GM19455 (cell line): ENCODE results near the gene TXNRD1.
A peak's percentile ranks its signal among the peaks of the same experiment; 100 is the strongest.
"Not testable (repeated sequence)": the region's sequence is repeated elsewhere in the genome, so short reads cannot be mapped to it uniquely, and the experiment has no call there.

ENCODE experiments used
- ATAC-seq: cut with Tn5 transposase; IDR thresholded peaks from one replicate; pipeline ENCODE4 v1.9.1; 2021; ENCODE audit not compliant: unreplicated experiment

The TXNRD1 gene

DNA sequence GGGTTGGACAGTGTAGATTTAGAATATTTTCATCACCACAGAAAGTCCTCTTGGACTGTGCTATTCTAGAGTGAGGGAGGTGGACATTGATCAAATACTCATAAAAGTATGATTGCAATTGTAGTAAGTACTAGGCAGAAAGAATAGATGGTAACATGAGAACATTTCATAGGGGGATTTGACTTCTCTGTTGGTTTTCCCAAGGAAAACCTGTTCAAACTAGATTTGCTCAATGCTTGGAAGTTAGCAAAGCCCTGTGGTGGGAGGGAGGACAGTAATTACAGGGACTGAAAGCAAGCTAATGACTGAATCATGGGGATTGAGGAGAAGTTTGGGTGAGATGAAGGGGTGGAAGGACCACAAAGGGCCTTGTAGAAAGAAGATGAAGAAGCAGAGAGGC, 63.6 kb downstream of the TXNRD1 start:
- ATAC-seq: no peak

DNA sequence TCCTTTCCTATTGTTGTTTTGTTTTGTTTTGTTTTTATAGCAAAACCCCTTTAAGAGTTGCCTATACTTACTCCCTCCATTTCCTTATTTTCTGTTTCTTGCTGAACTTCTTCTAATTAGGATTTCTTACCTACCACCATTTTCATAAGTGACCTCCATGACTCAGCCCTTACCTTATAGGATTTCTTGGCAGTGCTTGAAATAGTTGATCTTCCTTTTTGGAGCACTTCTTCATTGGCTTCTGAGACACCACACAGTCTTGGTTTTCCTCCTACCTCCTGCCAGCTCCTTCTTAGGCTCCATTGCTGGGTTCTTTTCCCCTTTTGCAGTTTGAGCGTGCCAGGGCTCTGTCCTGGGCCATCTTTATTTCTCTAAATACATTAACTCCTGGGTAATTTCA, 64.5 kb downstream of the TXNRD1 start:
- no peak for ATAC-seq

DNA sequence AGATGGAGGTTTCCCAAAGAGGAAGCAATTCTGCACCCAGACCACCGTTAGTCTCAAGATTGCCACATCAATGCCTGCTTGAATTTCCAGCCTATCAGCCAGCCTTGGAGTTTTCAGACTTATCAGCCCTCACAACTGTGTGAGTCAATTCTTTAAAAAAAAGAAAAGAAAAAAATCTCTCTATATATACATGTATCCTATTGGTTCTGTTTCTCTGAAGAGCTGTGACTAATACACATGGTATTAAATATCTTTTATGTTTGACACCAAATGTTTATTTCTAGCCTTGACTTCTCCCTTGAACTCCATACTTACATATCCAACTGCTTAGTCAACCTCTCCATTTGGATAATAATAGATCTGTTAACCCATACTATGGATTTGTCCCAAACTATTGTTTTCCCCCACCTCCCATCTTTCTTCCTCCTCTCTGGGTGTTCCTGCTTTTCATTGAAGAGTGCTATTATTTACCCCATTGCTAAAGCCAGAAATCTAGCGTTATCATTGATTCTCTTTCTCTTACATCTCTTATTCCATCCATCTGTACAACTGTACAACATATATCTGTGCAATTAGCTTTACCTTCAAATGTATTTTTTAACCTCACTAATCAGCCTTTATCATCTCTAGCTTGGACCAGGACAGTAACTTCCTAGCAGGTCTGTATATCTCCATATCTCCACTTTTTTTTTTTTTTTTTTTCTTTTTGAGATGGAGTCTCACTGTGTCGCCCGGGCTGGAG, 65.3 kb downstream of the TXNRD1 start:
- ATAC-seq: no peak

GRCh38 chr12:104281636-104282035, 66.1 kb downstream of the TXNRD1 start:
- no peak for ATAC-seq

DNA sequence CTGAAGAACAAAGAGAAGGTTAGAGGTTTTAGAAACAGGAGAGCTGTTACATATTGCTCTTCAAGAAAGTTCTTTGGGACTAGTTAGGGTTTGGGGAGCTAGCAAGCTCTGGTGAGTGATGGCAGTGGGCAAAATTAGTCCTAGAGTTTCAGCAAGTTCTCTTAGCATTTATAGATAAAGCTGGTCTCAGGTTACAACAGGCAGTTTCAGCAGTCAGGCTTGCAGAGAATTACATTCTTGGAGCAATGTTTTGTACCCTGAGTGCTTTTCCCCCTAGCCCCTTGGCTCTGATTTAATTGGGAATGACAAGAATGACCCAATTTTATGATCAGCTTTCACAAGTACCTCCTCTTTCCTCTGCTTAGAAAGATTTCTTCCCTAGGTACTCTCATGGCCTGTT, 66.5 kb downstream of the TXNRD1 start:
- no peak for ATAC-seq

DNA sequence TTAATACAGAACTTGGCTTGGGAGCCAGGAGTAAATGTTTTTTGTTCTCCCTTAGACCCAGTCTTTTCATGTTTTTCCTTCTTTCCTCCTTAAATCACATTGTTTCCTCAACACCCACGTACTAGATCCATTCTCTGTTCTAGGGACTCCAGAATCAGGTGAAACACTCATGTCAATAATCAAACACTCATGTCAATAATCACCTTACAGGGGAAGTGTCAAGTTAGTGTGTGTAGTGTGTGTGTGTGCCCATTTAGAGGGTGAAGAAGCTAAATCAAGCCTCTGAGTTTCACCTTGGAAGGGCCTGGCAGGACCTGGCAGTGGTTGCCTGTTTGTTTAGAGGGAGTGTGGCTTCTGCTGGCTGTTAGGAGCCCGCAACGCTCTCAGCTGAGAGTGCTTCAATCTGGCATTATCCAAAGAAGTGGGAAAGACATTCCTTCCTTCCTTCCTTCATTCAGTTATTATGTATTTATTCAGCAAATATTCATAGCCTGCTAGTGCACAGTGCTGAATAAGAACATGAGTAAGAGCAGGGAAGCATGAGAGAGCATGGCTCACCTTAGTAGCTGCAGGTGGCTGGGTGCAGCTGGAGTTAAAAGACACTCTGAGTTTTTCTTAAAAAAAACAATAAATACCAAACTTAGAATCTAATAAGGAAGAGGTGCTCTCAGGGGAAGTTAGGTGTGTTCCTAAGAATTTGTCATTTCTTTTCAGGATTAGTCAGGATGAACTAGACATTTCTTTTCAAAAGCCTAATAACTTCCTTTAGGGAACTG, 70.3 kb downstream of the TXNRD1 start:
- ATAC-seq: no peak

DNA sequence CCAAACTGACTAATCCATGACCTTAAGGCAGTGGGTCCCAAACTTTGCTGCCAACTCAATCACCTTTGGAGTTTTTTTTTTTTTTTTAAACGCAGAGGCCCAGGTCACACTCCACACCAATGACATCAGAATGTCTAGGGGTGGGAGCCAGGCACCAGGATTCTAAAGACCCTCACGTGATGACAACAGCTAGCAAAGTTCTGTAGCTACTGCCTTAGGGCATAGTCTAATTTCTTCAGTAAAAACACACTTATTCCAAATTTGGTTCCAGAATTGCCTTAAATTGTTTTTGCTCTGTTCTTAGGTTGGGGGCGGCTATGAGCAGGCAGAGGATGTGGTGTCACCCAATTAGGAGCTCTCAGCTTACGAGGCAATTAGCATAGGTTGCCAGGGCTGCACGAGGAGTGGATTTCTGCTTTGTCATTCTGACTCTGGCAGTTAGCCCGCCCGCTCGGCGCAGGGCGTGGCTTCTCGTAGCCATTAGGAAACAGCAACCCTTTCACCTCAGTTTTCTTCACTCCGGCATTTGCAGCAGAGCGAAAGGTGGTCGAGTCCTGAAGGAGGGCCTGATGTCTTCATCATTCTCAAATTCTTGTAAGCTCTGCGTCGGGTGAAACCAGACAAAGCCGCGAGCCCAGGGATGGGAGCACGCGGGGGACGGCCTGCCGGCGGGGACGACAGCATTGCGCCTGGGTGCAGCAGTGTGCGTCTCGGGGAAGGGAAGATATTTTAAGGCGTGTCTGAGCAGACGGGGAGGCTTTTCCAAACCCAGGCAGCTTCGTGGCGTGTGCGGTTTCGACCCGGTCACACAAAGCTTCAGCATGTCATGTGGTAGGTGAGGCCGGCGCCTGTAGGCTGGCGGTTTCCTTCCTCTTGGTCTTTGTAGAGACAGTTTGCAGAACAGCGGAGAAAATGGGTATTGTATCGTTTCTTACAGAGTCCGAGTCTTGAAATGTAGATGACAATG, 71.2 kb downstream of the TXNRD1 start:
- ATAC-seq: peak; percentile 92

GRCh38 chr12:104288635-104289274, 73.2 kb downstream of the TXNRD1 start:
- ATAC-seq: peak; percentile 49

- ATAC-seq: no peak
Measured at GRCh38 chr12:104290320-104290719, 74.7 kb downstream of the TXNRD1 start.

GRCh38 chr12:104290855-104291254, 75.3 kb downstream of the TXNRD1 start:
- no peak for ATAC-seq

GRCh38 chr12:104291867-104292524, 76.4 kb downstream of the TXNRD1 start:
- ATAC-seq: no peak

DNA sequence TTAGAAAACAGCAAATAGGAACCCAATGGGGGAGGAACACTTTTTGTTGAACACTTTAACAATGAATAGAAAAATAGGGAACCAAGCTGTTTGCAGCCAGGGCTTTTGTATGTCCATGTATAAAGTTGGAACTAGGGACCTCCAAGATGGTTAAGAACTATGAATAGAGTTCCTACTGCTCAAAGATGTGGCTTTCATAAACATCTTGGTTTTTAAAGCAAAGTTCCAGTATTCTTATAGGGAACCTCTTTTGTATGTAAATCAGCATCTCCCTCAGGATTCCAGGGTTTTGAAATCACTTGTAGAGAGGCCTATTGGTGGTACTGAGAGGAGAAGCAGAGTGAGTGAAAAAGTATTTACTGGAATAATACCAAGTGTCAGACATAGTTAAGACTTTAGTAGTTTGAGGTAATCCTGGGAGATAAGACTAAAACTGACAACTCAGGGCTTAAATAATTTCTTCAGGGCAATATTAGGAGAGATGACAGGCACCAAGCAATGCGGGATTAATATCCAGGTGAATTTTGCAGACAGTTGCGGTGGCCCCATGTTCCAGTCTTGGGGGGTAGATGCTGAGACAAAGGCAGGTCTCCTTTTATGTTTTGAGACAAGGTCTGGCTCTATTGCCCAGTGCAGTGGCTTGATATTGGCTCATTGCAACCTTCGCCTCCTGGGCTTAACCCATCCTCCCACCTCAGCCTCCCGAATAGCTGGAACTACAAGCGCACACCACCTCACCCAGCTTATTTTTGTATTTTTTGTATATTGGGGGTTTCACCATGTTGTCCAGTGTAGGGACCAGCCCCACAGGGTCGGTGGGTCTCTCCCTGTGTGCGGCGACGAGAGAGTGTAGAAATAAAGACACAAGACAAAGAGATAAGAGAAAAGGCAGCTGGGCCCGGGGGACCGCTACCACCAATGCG, 77.6 kb downstream of the TXNRD1 start:
- ATAC-seq: no peak

DNA sequence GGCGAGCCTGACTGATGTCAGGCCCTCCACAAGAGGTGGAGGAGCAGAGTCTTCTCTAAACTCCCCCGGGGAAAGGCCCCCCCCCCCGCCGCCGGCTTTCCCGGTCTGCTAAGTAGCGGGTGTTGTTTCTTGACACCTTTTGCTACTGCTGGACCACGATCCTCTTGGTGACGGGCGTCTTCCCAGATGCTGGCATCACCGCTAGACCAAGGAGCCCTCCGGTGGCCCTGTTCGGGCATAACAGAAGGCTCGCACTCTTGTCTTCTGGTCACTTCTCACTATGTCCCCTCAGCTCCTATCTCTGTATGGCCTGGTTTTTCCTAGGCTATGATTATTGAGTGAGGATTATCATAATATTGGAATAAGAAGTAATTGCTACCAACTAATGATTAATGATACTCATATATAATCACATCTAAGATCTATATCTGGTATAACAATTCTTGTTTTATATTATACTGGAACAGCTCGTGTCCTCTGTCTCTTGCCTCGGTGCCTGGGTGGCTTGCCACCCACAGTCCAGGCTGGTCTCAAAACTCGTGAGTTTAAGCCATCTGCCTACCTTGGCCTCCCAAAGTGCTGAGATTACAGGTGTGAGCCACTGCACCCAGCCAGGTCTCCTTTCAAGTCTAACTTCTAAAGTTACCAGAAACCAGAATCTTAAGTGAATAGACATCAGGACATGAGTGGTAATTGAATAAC, 78.7 kb downstream of the TXNRD1 start:
- not testable (repeated sequence) for ATAC-seq

DNA sequence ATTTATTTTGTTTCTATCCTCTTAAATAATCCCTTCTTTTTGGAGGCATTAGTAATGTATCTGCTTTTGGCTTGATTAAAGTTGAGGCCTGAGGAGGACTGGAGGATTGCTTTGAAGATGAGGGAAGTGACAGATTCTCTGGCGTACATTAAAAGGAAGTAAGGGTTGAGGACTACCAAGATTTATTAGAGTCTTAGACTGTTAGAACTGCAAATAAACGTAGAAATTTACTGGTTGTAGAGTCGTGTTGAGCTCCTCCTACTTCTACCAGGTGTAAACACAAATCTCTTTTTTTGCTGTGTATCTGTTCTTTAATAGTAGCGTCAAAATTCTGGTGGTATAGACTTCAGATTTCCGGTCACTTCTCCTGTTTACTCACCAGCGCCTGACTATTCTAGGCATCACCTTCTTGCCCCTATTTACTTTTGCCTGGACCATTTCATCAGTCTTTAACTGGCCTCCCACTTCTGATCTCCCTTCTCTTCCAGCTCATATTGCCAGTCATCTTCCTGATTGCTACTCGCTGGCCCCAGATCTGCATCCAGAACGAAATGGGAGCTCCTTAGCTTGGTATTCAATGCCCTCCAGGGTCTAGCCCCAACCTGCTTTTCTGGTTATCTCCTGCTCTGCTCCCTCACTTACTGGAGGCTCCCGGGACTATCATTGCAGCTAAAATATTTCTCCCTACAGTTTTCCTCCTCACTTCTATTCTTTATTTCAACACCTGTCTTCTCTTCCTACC, 79.5 kb downstream of the TXNRD1 start:
- ATAC-seq: no peak

DNA sequence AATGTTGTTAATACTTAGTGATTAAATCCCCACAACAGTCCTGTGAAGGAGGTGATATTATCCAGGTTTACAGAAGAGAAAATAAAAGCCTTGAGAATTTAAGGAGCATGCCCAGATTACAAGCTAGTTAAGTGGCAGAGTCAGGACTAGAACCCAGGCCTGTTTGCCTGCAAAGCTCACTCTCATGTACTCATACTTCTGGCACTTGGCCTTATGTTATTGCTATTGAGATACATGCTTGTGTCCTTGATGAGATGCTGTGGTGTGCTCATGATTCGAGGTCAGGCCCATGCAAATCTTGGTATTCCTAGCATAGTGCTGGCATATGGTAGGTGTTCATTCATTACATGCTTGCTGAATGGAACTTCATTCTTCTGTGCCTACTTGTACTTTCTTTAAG, 80.4 kb downstream of the TXNRD1 start:
- no peak for ATAC-seq

- no peak for ATAC-seq
Measured at GRCh38 chr12:104296718-104297117, 81.1 kb downstream of the TXNRD1 start.

GRCh38 chr12:104297477-104298113, 82.0 kb downstream of the TXNRD1 start:
- ATAC-seq: no peak
